PC-3 (cell line): ENCODE data around the gene SPATA20. TPM values are rescaled to one million over a fixed set of nuclear protein-coding genes. Genes with fewer than 3 reads are reported as not detected.

ENCODE experiments used
- ATAC-seq: fragments of 200-7000 bp; cut with Tn5 transposase; 2 replicates; pipeline ENCODE4 v1.9.1; 2020; ENCODE audit warnings: mild to moderate bottlenecking, moderate library complexity
- BruUV-seq: library from RNA; stranded (reverse); fragments of 400-500 nt; replicated peaks from 2 replicates; lab custom pipeline; 2021; lab: Mats Ljungman, UMichigan
- CTCF ChIA-PET: fragments of 300-600 bp; sonication (Branson Sonifier 250); formaldehyde crosslinking; loops from one replicate; lab custom pipeline; 2022; ENCODE audit warnings: antibody characterized with exemption; lab: Charles Lee
- POLR2A ChIA-PET: fragments of 300-600 bp; sonication (Branson Sonifier 250); formaldehyde crosslinking; loops from one replicate; lab custom pipeline; 2022; ENCODE audit warnings: antibody characterized with exemption; ENCODE audit not compliant: unreplicated experiment; lab: Charles Lee
- DNase-seq: peaks from one replicate; pipeline ENCODE4 v3.0.0-alpha.2; 2015
- H2AFZ ChIP-seq: fragments of 300-600 bp; sonication (generic); 2 replicates; pipeline ENCODE4 v1.6.0; 2016; ENCODE audit warnings: antibody characterized with exemption, low read length
- H3F3A ChIP-seq: fragments of 300-600 bp; sonication (generic); one replicate; pipeline ENCODE4 v1.6.0; 2017; ENCODE audit warnings: antibody characterized with exemption, low read length, control low read depth, mild to moderate bottlenecking; ENCODE audit not compliant: unreplicated experiment
- H3K27ac ChIP-seq: fragments of 300-600 bp; sonication (generic); 2 replicates; pipeline ENCODE4 v1.5.1; 2016; ENCODE audit warnings: mild to moderate bottlenecking, low read length
- H3K27me3 ChIP-seq: fragments of 300-600 bp; sonication (generic); 2 replicates; pipeline ENCODE4 v1.6.1; 2016; ENCODE audit warnings: low read length, mixed read lengths
- H3K36me3 ChIP-seq: fragments of 300-600 bp; sonication (generic); 2 replicates; pipeline ENCODE4 v1.6.1; 2016; ENCODE audit warnings: low read depth, mixed run types, low read length, mixed read lengths
- H3K4me1 ChIP-seq: fragments of 300-600 bp; sonication (generic); 2 replicates; pipeline ENCODE4 v1.5.1; 2016; ENCODE audit warnings: low read length; ENCODE audit not compliant: insufficient read depth
- H3K4me2 ChIP-seq: fragments of 300-600 bp; sonication (generic); 2 replicates; pipeline ENCODE4 v1.6.0; 2016; ENCODE audit warnings: low read length
- H3K4me3 ChIP-seq: fragments of 300-600 bp; sonication (generic); 2 replicates; pipeline ENCODE4 v1.5.1; 2016; ENCODE audit warnings: mild to moderate bottlenecking, low read length, mixed read lengths
- H3K79me2 ChIP-seq: fragments of 300-600 bp; sonication (generic); 2 replicates; pipeline ENCODE4 v1.6.1; 2017; ENCODE audit warnings: low read length, mixed read lengths
- H3K9ac ChIP-seq: fragments of 300-600 bp; sonication (generic); 2 replicates; pipeline ENCODE4 v1.6.0; 2016; ENCODE audit warnings: mild to moderate bottlenecking, low read length
- H3K9me2 ChIP-seq: fragments of 300-600 bp; sonication (generic); replicated peaks from 2 replicates; pipeline ENCODE4 v1.6.1; 2016; ENCODE audit warnings: mixed run types, low read length, mixed read lengths
- H3K9me3 ChIP-seq: fragments of 300-600 bp; sonication (generic); 2 replicates; pipeline ENCODE4 v1.6.1; 2016; ENCODE audit warnings: low read length, mixed read lengths
- H4K20me1 ChIP-seq: fragments of 300-600 bp; sonication (generic); 2 replicates; pipeline ENCODE4 v1.6.1; 2016; ENCODE audit warnings: low read length, mixed read lengths
- EZH2 ChIP-seq: fragments of 300-600 bp; sonication (generic); IDR thresholded peaks from one replicate; pipeline ENCODE4 v1.6.1; 2017; ENCODE audit warnings: antibody characterized with exemption, mild to moderate bottlenecking, low read length; ENCODE audit not compliant: unreplicated experiment
- EZH2phosphoT487 ChIP-seq: fragments of 300-600 bp; sonication (generic); IDR thresholded peaks from 2 replicates; pipeline ENCODE4 v1.6.1; 2018; ENCODE audit warnings: mild to moderate bottlenecking, antibody characterized with exemption, low read length, borderline replicate concordance
- intact Hi-C: fragments of 100-400 bp; cut with micrococcal nuclease; formaldehyde crosslinking; loops from 2 replicates; pipeline ENCODE4 v1.9.0; 2023
- total RNA-seq: library from RNA; depleted of rRNA; stranded (reverse); fragments of >200 nt; gene quantifications from 2 replicates; pipeline ENCODE4 v1.2.3, GENCODE V29; 2014
- TF ChIP-seq, protein P1 (sequence below): fragments of 300-600 bp; sonication (generic); conservative IDR thresholded peaks from 2 replicates; pipeline ENCODE4 v1.5.1; 2017; ENCODE audit warnings: antibody characterized with exemption, low read depth, mild to moderate bottlenecking, low read length

Gene SPATA20
- total RNA-seq, 1 experiment from 2014 or later = 115 TPM

DNA sequence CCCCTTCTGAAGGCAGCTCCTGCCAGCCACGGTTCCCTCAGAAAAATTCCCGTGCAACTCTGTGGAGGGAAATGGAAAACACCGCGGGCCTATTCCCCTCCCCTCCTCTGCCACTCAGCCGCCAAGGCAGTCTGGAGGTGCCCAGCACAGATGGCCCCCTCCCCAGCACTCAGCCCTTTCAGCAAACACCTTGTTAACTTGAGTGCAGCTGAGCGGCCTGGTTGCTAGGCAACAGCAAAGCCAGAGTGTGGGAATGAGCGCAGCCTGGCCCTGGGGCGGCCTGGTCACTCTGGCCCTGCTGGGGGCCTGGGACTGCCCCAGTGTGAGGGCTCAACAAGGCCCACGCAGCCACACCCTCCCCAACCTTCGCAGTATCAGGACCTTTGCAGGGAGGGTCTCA lies 46.3 kb downstream of the SPATA20 start:
- Histone ChIP-seq H3K4me3 (no peak overlapping the region), H3K9me3 (no peaks in the 10 kb centered on the region), H3K79me2 (no peaks in the 10 kb centered on the region), H3K27ac (no peak overlapping the region), H3K9ac (no peak overlapping the region), H3K9me2 (no peaks in the 10 kb centered on the region), H3K4me2 (no peak overlapping the region), H3K36me3 (no peaks in the 10 kb centered on the region), H3F3A (no peaks in the 10 kb centered on the region), H4K20me1 (no peaks in the 10 kb centered on the region), H2AFZ (no peak overlapping the region), H3K27me3 (no peaks in the 10 kb centered on the region), H3K4me1 (no peaks in the 10 kb centered on the region)
- ChIA-PET CTCF (no interaction called here), POLR2A (no interaction called here)
- intact Hi-C loops = no loop called here
- no peak for DNase-seq
- TF ChIP-seq EZH2 = no peak
- no TSS peak for BruUV-seq
- ATAC-seq = peak; percentile 53

DNA sequence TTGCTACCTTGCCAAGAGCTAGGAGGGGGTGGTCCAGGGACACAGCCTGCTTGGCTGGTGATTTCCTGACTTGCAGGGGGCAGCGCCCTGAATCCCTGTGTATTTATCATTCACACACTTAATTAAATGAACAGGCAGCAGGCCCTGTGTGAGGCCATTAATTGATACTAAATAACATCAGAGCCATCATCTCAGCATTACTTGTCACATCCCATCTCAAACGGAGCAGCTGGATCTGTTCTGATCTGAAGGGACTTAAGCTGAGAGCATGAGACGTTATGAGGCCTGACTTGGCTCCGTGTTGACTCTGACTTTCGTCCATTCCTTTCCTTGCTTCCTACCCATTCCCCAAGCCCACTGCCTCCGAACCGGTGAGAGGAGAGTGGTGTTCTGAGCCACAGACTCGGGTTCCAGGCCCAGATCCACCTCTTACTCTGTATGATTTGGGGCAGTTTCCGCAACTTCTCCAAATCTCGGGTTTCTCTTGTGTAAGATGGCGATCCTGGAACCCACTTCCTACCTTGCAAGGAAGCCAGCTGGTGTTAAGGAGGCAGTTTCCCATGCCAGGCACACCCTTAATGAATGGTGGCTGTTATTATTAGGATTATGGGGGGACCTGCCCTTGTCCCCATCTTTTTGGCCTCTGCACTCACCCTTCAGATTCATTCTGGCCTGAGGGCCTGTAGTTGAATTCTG lies 47.3 kb downstream of the SPATA20 start:
- ATAC-seq (no peak), DNase-seq (no peak)
- POLR2A ChIA-PET = no interaction called here
- no peak overlapping the region for H2AFZ ChIP-seq
- TF ChIP-seq, protein P1, sequence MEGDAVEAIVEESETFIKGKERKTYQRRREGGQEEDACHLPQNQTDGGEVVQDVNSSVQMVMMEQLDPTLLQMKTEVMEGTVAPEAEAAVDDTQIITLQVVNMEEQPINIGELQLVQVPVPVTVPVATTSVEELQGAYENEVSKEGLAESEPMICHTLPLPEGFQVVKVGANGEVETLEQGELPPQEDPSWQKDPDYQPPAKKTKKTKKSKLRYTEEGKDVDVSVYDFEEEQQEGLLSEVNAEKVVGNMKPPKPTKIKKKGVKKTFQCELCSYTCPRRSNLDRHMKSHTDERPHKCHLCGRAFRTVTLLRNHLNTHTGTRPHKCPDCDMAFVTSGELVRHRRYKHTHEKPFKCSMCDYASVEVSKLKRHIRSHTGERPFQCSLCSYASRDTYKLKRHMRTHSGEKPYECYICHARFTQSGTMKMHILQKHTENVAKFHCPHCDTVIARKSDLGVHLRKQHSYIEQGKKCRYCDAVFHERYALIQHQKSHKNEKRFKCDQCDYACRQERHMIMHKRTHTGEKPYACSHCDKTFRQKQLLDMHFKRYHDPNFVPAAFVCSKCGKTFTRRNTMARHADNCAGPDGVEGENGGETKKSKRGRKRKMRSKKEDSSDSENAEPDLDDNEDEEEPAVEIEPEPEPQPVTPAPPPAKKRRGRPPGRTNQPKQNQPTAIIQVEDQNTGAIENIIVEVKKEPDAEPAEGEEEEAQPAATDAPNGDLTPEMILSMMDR = no peak
- TF ChIP-seq EZH2 = no peak
- TF ChIP-seq EZH2phosphoT487 = no peak
- H3F3A ChIP-seq = no peaks in the 10 kb centered on the region
- no peaks in the 10 kb centered on the region for H3K9me3 ChIP-seq
- no peaks in the 10 kb centered on the region for H4K20me1 ChIP-seq
- H3K4me1 ChIP-seq = no peaks in the 10 kb centered on the region
- no peak overlapping the region for H3K9ac ChIP-seq
- H3K9me2 ChIP-seq = no peaks in the 10 kb centered on the region
- H3K79me2 ChIP-seq = no peaks in the 10 kb centered on the region
- intact Hi-C loops = no loop called here
- no peaks in the 10 kb centered on the region for H3K36me3 ChIP-seq
- no peak overlapping the region for H3K4me3 ChIP-seq
- no peak overlapping the region for H3K27ac ChIP-seq
- BruUV-seq = no TSS peak
- H3K4me2 ChIP-seq = no peak overlapping the region
- no peaks in the 10 kb centered on the region for H3K27me3 ChIP-seq
- CTCF ChIA-PET = no interaction called here

DNA sequence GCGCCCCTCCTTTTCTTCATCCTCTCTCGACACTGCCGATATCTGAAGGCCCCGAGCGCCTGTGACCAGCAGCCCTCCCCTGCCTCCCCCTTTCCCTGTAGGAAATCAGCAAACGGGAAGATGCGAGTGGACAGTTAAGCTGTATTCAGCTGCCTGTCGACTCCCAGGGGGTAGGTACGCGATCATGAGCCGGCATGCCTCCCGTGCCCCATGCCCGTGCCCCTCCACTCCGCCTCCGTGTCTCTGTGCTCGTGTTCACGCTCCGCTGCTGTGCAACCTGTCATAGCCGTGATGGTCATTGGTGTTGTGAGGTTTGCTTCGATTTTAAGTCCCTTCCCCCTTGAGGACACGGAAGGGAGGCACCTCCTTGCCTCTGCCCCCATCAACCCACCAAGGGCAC lies 47.9 kb downstream of the SPATA20 start:
- H3F3A ChIP-seq = no peaks in the 10 kb centered on the region
- no peaks in the 10 kb centered on the region for H4K20me1 ChIP-seq
- ChIA-PET POLR2A (no interaction called here), CTCF (no interaction called here)
- intact Hi-C loops = no loop called here
- H3K9ac ChIP-seq = no peak overlapping the region
- no peak for ATAC-seq
- BruUV-seq = no TSS peak
- TF ChIP-seq, protein P1 = no peak
- no peak for TF ChIP-seq EZH2
- no peak for TF ChIP-seq EZH2phosphoT487
- H3K4me2 ChIP-seq = no peak overlapping the region
- H3K79me2 ChIP-seq = no peaks in the 10 kb centered on the region
- no peaks in the 10 kb centered on the region for H3K36me3 ChIP-seq
- no peak overlapping the region for H2AFZ ChIP-seq
- H3K4me1 ChIP-seq = no peaks in the 10 kb centered on the region
- no peak overlapping the region for H3K4me3 ChIP-seq
- DNase-seq = no peak
- H3K9me3 ChIP-seq = no peaks in the 10 kb centered on the region
- H3K9me2 ChIP-seq = no peaks in the 10 kb centered on the region
- no peak overlapping the region for H3K27ac ChIP-seq
- no peaks in the 10 kb centered on the region for H3K27me3 ChIP-seq
